Psoas muscle (tissue), 8 donors: ENCODE results near the gene FOXJ3. TPM values are rescaled to one million over a fixed set of nuclear protein-coding genes. Genes with fewer than 3 reads are reported as not detected.
A peak's percentile ranks its signal among the peaks of the same experiment; 100 is the strongest.

Experiments used
- ATAC-seq, 4 donors: fragments of 200-7000 bp; cut with Tn5 transposase; one replicate each; pipeline ENCODE4 v1.9.1; 2020; ENCODE audit warnings: moderate library complexity in 3 of 4, mild to moderate bottlenecking in 2 of 4
- DNase-seq, 2 donors: peaks; one replicate each; pipeline ENCODE4 v3.0.0-alpha.2; 2020
- H3K27ac ChIP-seq: fragments of 200-600 bp; one replicate; pipeline ENCODE4 v1.8.0; 2022
- H3K27me3 ChIP-seq, 3 donors: fragments of 200-600 bp in 1 of 3; one replicate each; pipeline versions ENCODE4 v1.6.1 to v1.8.0; 2013 to 2022; ENCODE audit warnings: low read length in 2 of 3, mild to moderate bottlenecking in 2 of 3, moderate library complexity in 1 of 3; ENCODE audit not compliant: insufficient read depth in 3 of 3
- H3K36me3 ChIP-seq, 2 donors: fragments of 200-600 bp in 1 of 2; one replicate each; pipeline versions ENCODE4 v1.6.1 to v1.8.0; 2013 to 2022; ENCODE audit warnings: low read depth in 1 of 2, mild to moderate bottlenecking in 1 of 2, moderate library complexity in 1 of 2; ENCODE audit not compliant: insufficient read depth in 1 of 2
- H3K4me1 ChIP-seq: fragments of 200-600 bp; one replicate; pipeline ENCODE4 v1.8.0; 2022
- H3K4me3 ChIP-seq: fragments of 200-600 bp; one replicate; pipeline ENCODE4 v1.8.0; 2022; ENCODE audit warnings: mild to moderate bottlenecking
- H3K9me3 ChIP-seq: fragments of 200-600 bp; one replicate; pipeline ENCODE4 v1.8.0; 2022
- WGBS, 3 donors: extraction: QIAGEN DNeasy Blood & Tissue Kit; methylation state at CpG; one replicate each; pipeline versions ENCODE4 v1.1.6 to v1.1.7; 2013; 5-methylcytosine and 5-hydroxymethylcytosine counted together
- intact Hi-C, 2 donors: fragments of 100-400 bp; cut with DNase I; formaldehyde crosslinking; loops; one replicate each; pipeline versions ENCODE4 v1.11.0 to v1.14.2; 2022
- polyA plus RNA-seq, 3 donors: library from polyadenylated mRNA; stranded (reverse); fragments of 200-250 nt; gene quantifications; one replicate each; pipeline ENCODE4 v1.2.3, GENCODE V29; 2013
- total RNA-seq, 4 donors: library from RNA; stranded (reverse); fragmentation: NEBNext Ultra II Directional in 2 of 4; extraction: Animal tissue kit (Norgen Biotek cat#: 25700) in 2 of 4; gene quantifications; one replicate each; pipeline versions ENCODE4 v1.2.1 to v1.2.4, GENCODE V29; 2021 to 2023
- TF ChIP-seq, protein P1 (sequence below): fragments of 200-600 bp; IDR thresholded peaks from one replicate; pipeline ENCODE4 v1.8.0; 2022; ENCODE audit warnings: antibody characterized with exemption
- donor health status: healthy with polysubstance abuse.
- donor health status: DM: no; HTN: no; CAD: no; lungs with moderate emphysema.
- donor health status: Bipolar disorder and iron deficiency.
- donor health status: healthy.
- donor health status: DM: yes; HTN: yes; CAD: no.
- donor health status: DM: no; HTN: no; CAD: no.
- donor health status: DM: no; HTN: no; CAD: no.
- donor health status: DM: yes; HTN: yes; CAD: no.

FOXJ3 gene
- total and polyA plus RNA-seq, 7 donors = 15.1 to 53.1 (median 47.9) TPM

DNA sequence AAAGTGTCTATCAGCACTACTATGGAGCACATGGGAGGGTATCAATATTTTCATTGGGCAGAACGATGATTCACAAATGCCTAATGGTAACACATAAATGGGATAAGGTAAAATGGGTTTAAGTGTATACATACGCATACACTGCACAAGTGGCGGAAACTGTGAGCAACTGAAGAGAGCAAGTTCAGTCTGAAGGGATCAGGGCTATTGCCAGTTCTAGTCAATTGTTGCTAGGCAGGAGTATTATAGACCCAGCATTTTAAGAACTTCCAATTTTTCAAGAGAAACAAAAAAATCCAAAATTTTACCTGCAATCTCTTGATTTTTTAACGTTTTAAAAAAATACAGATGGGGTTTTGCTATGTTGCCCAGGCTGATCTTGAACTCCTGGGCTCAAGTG is 23.1 kb downstream of the FOXJ3 start:
- intact Hi-C loops = loop anchor here in 1 of 2 donors (5.0 kb wide), 1 partner anchor 140 kb away; no protein-coding TSS in a partner anchor
- TF ChIP-seq, protein P1, sequence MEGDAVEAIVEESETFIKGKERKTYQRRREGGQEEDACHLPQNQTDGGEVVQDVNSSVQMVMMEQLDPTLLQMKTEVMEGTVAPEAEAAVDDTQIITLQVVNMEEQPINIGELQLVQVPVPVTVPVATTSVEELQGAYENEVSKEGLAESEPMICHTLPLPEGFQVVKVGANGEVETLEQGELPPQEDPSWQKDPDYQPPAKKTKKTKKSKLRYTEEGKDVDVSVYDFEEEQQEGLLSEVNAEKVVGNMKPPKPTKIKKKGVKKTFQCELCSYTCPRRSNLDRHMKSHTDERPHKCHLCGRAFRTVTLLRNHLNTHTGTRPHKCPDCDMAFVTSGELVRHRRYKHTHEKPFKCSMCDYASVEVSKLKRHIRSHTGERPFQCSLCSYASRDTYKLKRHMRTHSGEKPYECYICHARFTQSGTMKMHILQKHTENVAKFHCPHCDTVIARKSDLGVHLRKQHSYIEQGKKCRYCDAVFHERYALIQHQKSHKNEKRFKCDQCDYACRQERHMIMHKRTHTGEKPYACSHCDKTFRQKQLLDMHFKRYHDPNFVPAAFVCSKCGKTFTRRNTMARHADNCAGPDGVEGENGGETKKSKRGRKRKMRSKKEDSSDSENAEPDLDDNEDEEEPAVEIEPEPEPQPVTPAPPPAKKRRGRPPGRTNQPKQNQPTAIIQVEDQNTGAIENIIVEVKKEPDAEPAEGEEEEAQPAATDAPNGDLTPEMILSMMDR = no peak
- 93 to 94% (median 93%) methylated on average over 4 of the region's 4 CpGs for WGBS, 3 donors
- no peaks in the 10 kb centered on the region for H3K27me3 ChIP-seq
- no peak overlapping the region for H3K27ac ChIP-seq
- peak in 1 of 4 donors; percentile 25 for ATAC-seq
- H3K9me3 ChIP-seq = no peaks in the 10 kb centered on the region
- H3K4me1 ChIP-seq = peaks cover 54% of the 10 kb centered on the region
- DNase-seq = no peak
- H3K36me3 ChIP-seq = peaks cover 0 to 3% of the 10 kb centered on the region in 2 donors
- no peak overlapping the region for H3K4me3 ChIP-seq

DNA sequence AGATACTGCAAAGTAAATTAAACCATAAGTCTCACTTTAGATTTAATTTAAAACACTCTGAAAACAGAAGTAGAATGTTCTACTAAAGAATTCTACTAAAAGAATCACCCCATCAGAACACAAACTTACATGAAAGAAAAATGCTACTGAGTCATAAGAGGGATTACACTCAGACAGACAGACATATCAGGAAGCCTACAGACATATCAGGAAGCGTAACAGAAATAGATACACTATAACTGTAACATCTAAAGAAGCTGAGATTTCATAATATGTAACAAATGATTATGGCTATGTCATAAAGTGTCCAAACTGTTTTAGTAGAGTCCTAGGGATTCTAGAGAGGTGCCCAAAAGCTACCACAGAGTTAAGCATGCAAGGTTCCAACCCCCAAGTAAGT is 23.9 kb downstream of the FOXJ3 start:
- H3K4me3 ChIP-seq = no peak overlapping the region
- H3K27me3 ChIP-seq = no peaks in the 10 kb centered on the region
- 0 to 38% (median 0%) methylated on average over 1 of the region's 1 CpG for WGBS, 3 donors
- no peak overlapping the region for H3K27ac ChIP-seq
- H3K36me3 ChIP-seq = peaks cover 0 to 3% of the 10 kb centered on the region in 2 donors
- no peaks in the 10 kb centered on the region for H3K9me3 ChIP-seq
- peak in 3 of 4 donors; percentile 46 to 72 (median 59) for ATAC-seq
- TF ChIP-seq, protein P1 = no peak
- intact Hi-C loops = loop anchor here in 1 of 2 donors (5.0 kb wide), 1 partner anchor 139 kb away; no protein-coding TSS in a partner anchor
- H3K4me1 ChIP-seq = peaks cover 48% of the 10 kb centered on the region
- DNase-seq = no peak

DNA sequence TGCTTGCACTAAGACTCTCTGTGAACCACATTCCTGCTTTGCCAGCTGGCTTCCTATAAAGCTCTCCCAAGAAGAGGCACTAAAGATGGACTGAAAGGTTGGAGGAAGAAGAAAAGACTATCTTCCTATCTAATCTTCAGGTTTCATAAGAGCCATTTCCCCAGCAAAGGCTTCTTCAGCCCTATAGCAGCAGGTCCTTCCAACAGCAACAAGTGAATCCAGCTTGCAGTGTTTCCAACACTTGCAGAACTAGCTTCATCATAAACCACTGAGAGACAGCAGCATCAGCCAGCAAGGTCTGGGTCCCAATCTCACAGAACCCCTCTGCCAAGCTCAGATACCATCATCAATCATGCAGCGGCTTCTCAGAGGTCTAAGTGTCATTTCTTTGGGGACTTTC is 28.1 kb downstream of the FOXJ3 start:
- Histone ChIP-seq H3K27me3 (no peaks in the 10 kb centered on the region), H3K4me3 (no peak overlapping the region), H3K27ac (no peak overlapping the region), H3K4me1 (peaks cover 14% of the 10 kb centered on the region), H3K36me3 (peaks cover 0 to 3% of the 10 kb centered on the region in 2 donors), H3K9me3 (peaks cover 4% of the 10 kb centered on the region)
- intact Hi-C loops = no loop called here
- ATAC-seq (no peak), DNase-seq (no peak)
- TF ChIP-seq, protein P1 = no peak
- 86 to 94% (median 87%) methylated on average over 1 of the region's 1 CpG for WGBS, 3 donors

DNA sequence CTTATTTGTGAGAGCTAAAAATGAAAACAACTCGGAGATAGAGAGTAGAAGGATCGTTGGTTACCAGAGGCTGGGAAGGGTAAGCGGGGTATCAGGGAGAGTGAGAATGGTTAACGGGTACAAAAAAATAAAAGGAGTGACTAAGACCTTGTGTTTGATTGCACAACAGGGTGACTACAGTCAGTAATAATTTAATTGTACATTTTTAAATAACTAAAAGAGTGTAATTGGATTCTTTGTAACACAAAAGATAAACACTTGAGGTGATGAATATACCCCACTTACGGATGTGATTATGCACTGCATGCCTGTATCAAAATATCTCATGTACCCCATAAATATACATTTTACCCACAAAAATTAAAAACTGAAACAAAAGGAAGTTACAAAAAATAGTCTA is 29.4 kb downstream of the FOXJ3 start:
- Histone ChIP-seq H3K27me3 (no peaks in the 10 kb centered on the region), H3K9me3 (peaks cover 10% of the 10 kb centered on the region), H3K4me3 (no peak overlapping the region), H3K4me1 (peaks cover under 1% of the 10 kb centered on the region), H3K27ac (no peak overlapping the region), H3K36me3 (peaks cover 0 to 3% of the 10 kb centered on the region in 2 donors)
- ATAC-seq = no peak
- TF ChIP-seq, protein P1 = no peak
- 96 to 98% (median 98%) methylated on average over 5 of the region's 5 CpGs for WGBS, 3 donors
- intact Hi-C loops = no loop called here
- DNase-seq = no peak

DNA sequence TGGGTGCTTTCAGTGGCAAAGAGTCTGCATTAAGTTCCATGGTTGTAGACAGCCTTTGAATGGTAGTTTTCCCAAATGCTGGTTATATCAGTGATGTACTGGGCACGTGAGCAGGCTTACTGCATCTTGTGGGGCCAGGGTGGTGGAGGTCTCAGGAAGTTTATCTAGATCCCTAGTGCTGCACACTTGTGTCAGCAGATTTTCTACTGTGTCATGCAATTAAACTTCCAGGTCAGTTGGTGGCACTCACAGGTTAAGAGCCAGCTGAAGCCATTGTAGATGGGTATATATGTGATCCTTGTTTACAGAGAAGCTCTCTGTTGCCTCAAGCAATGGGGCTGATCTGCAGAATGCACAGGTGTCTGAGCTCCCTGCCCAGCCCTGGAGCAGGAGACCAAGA is 33.0 kb downstream of the FOXJ3 start:
- DNase-seq = no peak
- peaks cover 11% of the 10 kb centered on the region for H3K9me3 ChIP-seq
- H3K4me1 ChIP-seq = no peaks in the 10 kb centered on the region
- 94 to 100% (median 97%) methylated on average over 1 of the region's 1 CpG for WGBS, 3 donors
- H3K27me3 ChIP-seq = no peaks in the 10 kb centered on the region
- H3K4me3 ChIP-seq = no peak overlapping the region
- no peak for ATAC-seq
- TF ChIP-seq, protein P1 = no peak
- H3K27ac ChIP-seq = no peak overlapping the region
- H3K36me3 ChIP-seq = no peaks in the 10 kb centered on the region
- intact Hi-C loops = no loop called here
